Activated T-cell treated with anti-CD3 and anti-CD28 coated beads, Interleukin-2, amount 50 U/mL, for 1 hour (primary cell): ENCODE results near the gene GNS.
A peak's percentile ranks its signal among the peaks of the same experiment; 100 is the strongest.

Experiments used
- DNase-seq: peaks from one replicate; pipeline ENCODE4 v3.0.0-alpha.2; 2020

GNS gene

GRCh38 chr12:64759035-64759894 is at the start of gene GNS:
Gene GNS (minus strand): TSS chr12:64759406. CDS start chr12:64759276, 130 bp downstream.
- DNase-seq: peak; percentile 98

DNA sequence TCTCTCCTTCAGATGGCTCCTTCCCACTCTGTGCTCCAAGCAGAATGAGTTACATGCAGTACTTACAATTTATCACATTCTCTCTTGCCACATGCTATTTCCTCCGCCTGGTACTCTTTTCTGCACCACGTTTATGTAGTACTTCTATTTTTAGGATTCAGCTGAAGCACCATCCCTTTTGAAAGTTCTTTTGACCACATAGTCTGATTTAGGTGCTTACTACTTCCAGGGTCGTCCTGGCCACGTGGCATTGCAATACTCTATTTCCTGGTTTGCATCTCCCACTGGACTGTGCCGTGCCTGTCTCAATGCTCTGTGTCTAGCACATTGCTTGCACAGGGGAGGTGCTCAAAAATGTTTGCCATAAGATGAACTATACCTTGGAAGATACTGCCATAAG is 48.9 kb upstream of the GNS start:
- DNase-seq: no peak

GRCh38 chr12:64806593-64807460 is 47.6 kb upstream of the GNS start:
- DNase-seq: no peak

GRCh38 chr12:64806173-64806572 is 47.0 kb upstream of the GNS start:
- no peak for DNase-seq

GRCh38 chr12:64802180-64802775 is 43.1 kb upstream of the GNS start:
- peak; percentile 55 for DNase-seq

DNA sequence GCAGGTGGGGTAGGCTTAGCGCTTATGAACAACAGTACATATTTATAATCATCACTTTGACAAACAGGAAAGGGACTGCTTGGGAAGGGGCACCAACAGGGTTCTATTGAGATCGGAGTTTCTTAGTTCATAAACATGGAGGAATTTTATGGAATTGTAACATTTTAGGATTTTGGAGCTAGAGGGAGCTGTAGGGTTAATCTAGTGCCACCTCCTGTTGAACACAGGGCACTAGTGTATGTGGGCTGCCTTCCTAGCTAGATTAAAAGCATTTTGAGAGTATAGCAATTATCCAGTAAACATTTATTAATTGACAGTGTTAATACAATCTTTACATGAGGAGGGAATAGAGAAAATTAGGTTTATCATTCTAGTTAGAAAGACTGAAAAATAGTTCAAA is 42.2 kb upstream of the GNS start:
- no peak for DNase-seq

DNA sequence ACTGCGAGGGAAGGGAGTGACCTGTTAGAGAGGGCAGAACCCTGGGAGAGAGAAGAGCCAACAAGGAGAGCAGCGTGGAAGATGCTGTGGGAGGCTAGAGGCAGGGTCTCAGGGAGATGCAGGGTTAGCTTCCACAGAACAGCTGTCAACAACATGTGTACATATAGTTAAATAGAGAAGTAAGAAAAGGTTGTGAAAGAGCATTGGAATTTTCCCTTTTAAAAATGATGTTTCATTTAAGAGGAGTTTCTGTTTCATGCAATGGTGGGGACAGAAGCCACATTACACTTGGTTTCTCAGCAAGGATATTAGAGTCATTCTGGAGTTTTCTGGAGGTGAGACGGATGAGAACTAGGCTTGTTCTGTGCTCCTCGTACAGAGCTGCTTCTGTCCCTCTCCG is 41.4 kb upstream of the GNS start:
- no peak for DNase-seq

GRCh38 chr12:64798165-64798564 is 39.0 kb upstream of the GNS start:
- DNase-seq: no peak

DNA sequence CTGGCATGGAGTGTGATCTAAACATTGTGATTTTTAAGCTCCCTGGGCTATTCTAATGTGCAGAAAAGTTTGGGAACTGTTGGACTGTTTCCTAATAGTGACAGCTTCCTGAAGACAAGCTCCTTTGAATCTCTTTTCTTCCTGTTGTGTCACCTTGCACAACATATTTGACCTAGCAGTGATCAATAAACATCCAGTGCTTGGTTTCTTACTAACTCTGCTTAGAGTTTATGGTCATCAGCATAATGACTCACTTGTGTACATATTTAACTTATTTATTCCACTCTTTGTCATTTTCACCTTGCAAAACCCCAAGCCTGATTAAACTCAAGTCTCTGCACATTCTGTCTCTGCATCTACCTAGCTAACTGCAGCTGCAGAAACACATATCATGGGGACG is 38.0 kb upstream of the GNS start:
- no peak for DNase-seq

DNA sequence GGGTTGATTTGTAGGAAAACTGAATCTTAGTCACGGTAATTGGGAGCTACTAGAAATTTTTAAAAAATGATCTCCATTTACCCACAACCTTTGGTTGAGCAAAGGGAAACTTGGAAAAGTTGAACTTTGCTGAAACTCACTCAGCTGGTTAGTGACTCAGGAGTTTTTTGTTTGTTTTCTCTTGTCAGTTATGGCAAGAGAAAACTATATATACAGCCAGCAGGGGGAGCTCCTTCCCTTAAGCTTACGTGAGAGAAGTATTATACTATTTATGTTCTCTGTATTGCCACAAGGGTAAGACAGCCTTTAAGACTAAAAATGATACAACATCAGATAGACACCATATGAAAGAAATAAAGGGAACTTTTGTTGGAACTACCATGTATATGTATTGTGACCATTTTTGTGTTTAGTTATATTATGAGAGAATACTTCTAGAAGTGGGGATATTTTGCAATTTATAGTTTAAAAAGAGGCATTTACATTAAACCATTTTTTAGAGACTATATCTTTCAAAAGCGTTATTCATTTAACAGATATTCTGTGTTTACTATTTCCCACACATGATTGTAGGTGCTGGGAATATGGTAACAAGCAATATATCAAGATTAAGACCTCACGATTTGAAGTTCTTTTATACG is 37.1 kb upstream of the GNS start:
- DNase-seq: no peak

DNA sequence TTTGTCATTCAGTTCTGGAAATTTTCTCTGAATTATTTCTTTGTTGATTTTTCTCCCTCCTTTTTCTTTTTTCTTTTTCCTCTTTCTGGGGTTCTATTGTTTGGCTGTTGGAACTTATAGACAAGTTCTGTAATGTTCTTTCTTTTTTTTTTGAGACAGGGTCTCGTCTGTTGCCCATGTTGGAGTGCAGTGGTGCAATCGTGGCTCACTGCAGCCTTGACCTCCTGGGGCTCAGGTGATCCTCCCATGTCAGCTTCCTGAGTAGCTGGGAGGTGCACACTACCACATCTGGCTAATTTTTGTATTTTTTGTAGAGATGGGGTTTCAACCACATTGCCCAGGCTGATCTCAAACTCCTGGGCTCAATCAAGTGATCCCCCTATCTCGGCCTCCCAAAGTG is 35.1 kb upstream of the GNS start:
- DNase-seq: no peak

DNA sequence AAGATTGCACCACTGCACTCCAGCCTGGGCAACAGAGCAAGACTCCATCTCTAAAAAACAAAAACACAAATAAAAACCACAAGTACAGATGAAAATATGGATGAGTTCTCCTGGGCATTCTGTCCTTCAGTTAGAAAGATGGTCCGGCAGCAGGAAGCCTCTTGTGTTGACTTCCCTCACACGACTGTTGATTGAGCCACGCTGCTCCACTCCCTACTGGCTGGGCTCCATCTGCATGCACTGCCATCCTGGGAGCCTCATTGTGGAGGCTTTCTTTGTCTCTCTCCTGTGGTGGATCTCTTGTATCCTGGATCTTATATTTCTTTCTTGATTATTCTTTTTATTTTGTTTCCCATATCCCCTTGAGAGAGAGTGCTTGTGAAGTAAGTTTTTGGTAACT is 34.4 kb upstream of the GNS start:
- DNase-seq: no peak

GRCh38 chr12:64792128-64792527 is 32.9 kb upstream of the GNS start:
- no peak for DNase-seq

GRCh38 chr12:64791036-64791435 is 31.8 kb upstream of the GNS start:
- DNase-seq: no peak

DNA sequence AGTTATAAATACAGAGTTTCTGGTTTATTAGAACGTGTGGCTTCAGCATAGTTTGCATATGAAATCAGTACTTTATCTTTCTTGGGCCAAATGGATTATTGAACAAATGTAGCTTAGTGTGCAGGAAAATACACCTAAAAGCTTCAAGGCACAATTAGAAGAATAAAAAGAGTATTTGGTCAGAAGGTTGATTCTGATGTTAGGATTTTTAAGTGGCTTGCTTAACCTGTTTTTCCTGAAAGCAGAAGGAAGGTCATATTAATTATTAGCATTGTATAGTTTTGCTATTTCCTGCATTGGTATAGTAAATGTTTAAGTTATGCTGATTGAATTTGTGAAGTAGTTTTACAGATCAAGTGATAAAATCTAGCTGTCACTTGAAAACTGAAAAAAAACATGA is 31.0 kb upstream of the GNS start:
- DNase-seq: no peak

GRCh38 chr12:64785838-64786237 is 26.6 kb upstream of the GNS start:
- DNase-seq: no peak

DNA sequence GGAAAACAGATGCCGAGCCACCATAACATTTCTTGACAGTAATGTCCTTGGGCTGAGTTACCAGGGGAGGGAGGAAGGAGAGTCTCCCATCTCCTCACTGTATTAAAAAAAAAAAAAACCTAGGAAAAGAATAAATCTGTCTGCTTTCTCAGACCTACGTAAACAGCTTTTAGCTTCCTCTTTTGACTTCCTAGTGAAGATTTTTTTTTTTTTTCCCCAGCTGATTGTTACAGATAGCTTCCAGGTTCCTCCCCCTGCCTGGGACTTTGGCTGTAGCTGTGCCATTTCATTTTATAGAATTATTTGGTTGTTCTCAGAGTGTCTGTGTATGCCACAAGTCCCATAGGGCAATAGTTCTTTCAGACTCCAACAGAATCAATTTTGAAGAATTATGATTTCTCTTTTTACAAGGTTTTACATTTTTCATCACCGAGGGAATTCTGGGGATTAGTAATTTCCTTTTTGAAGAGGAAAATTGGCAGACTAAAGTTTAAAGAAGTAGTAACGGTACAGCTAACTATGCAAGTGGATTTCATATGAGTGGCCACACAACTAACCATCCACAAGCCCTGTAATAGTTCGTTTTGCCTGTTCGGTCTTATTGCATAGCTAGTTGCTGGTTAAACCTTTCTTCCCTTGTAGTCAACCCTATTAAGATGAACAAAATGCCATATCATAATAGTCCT is 23.1 kb upstream of the GNS start:
- no peak for DNase-seq

DNA sequence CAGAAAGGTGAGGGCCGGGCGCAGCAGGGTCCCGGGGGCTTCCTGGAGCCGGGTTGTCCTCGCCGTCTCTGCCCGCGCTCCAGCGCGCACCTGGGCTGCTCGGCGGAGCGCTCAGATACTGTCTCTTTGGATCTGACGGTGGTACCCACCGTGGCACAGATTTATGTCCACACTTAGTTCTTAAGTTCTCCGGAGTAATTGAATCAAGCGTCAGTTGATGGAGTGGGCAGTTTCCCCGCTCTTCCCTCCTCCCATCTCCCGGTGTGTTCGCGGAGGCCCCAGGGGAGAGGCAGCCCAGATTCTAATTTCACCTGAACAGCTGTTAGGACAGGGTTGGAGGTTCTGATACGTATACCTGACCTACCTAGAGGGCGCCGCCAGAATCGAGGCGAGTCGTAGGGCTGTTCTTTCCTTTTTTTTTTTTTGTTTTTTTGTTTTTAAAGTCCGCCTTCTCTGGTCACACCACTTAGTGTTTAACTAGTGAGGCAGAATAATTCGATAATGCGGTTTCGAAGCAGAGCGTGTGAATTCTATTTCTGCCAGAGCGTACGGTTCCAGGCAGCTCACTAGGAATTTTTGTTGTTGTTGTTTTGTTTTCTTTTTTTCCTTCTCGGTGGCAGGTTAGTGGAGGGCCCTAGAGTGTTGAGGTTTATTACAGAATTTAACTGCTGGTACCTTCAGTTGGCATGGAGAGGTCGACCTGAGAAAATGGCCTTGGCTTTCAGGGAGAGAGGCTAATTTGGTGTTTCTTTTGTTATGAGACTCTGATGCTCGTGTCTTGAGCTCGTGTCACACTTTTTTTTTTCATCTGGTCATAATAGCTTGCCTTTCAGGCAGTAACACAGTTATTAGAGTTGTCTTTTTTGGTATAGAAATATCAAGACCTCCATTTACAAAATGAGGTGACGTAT is 22.3 kb upstream of the GNS start:
- DNase-seq: no peak

DNA sequence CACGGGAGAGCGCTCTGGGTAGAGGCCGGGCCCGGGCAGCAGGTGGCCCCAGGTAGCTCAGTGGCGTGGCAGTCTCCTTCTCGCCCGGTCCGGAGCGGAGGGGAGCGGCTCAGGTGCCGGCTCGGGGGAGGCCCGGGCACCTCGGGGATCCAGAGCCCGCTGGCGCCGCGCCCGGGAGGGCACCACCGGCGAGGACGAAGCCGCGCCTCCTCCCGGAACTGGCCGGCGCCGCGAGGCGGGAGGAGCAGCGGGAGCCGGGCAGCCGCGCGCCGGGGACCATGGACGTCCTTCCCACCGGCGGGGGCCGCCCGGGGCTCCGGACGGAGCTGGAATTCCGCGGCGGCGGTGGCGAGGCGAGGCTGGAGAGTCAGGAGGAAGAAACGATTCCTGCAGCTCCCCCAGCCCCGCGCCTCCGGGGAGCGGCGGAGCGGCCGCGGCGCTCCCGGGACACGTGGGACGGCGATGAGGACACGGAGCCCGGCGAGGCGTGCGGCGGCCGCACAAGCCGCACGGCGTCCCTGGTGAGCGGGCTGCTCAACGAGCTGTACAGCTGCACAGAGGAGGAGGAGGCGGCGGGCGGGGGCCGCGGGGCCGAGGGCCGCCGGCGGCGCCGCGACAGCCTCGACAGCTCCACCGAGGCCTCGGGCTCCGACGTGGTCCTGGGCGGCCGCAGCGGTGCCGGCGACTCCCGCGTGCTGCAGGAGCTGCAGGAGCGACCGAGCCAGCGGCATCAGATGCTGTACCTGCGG is 21.5 kb upstream of the GNS start:
- peak; percentile 38 for DNase-seq

GRCh38 chr12:64780132-64780530 is 20.9 kb upstream of the GNS start:
- DNase-seq: no peak
